ENCODE data around the gene RAPGEF6. TPM values are rescaled to one million over a fixed set of nuclear protein-coding genes. Genes with fewer than 3 reads are reported as not detected.
"Not testable (repeated sequence)": the region's sequence is repeated elsewhere in the genome, so short reads cannot be mapped to it uniquely, and the experiment has no call there.

Gene RAPGEF6
- total RNA-seq, 2 experiments from 2014 or later: 25.7 to 26.0 TPM

GRCh38 chr5:131399007-131399406 is 236.0 kb downstream of the RAPGEF6 start:
- not testable (repeated sequence) for H3K27me3 Mint-ChIP-seq, DNase-seq
- peaks cover 84% of the 10 kb centered on the region for H3K36me3 Mint-ChIP-seq
- peak overlapping the region; percentile 76 for H3K27ac Mint-ChIP-seq
- peak overlapping the region; percentile 18 for H3K4me3 Mint-ChIP-seq
- H3K9me3 Mint-ChIP-seq: peaks cover 23% of the 10 kb centered on the region
- H3K4me1 Mint-ChIP-seq: peaks cover 49% of the 10 kb centered on the region

GRCh38 chr5:131396630-131397273 is 238.3 kb downstream of the RAPGEF6 start:
- Mint-ChIP-seq H3K9me3 (peaks cover 11% of the 10 kb centered on the region), H3K36me3 (peaks cover 84% of the 10 kb centered on the region), H3K27ac (peak overlapping the region; percentile 92), H3K27me3 (no peaks in the 10 kb centered on the region), H3K4me1 (peaks cover 71% of the 10 kb centered on the region), H3K4me3 (peak overlapping the region; percentile 52)
- no peak for DNase-seq

GRCh38 chr5:131396015-131396414 is 239.0 kb downstream of the RAPGEF6 start:
- Mint-ChIP-seq H3K4me3 (peak overlapping the region; percentile 52), H3K9me3 (peaks cover 10% of the 10 kb centered on the region)
- DNase-seq: peak; percentile 30

GRCh38 chr5:131394128-131394527 is 240.9 kb downstream of the RAPGEF6 start:
- Mint-ChIP-seq H3K27ac (peak overlapping the region; percentile 91), H3K9me3 (peaks cover 4% of the 10 kb centered on the region), H3K4me3 (peak overlapping the region; percentile 65), H3K4me1 (peaks cover 84% of the 10 kb centered on the region), H3K36me3 (peaks cover 87% of the 10 kb centered on the region), H3K27me3 (no peaks in the 10 kb centered on the region)
- DNase-seq: peak; percentile 34

More at GRCh38 chr5:131396015-131396414, 239.0 kb downstream of the RAPGEF6 start:
- H3K27ac Mint-ChIP-seq: peak overlapping the region; percentile 92
- H3K27me3 Mint-ChIP-seq: no peaks in the 10 kb centered on the region
- H3K4me1 Mint-ChIP-seq: peaks cover 75% of the 10 kb centered on the region
- peaks cover 84% of the 10 kb centered on the region for H3K36me3 Mint-ChIP-seq

- H3K27me3 Mint-ChIP-seq: no peaks in the 10 kb centered on the region
- peak overlapping the region; percentile 65 for H3K4me3 Mint-ChIP-seq
- peaks cover 83% of the 10 kb centered on the region for H3K4me1 Mint-ChIP-seq
These were observed 241.5 kb downstream of the RAPGEF6 start for GRCh38 chr5:131393498-131393968.

GRCh38 chr5:131392466-131393095 is 242.4 kb downstream of the RAPGEF6 start:
- Mint-ChIP-seq H3K27me3 (no peaks in the 10 kb centered on the region), H3K4me3 (no peak overlapping the region), H3K9me3 (no peaks in the 10 kb centered on the region), H3K27ac (peak overlapping the region; percentile 91), H3K4me1 (peaks cover 81% of the 10 kb centered on the region), H3K36me3 (peaks cover 76% of the 10 kb centered on the region)
- DNase-seq: no peak

More at GRCh38 chr5:131393498-131393968, 241.5 kb downstream of the RAPGEF6 start:
- no peak for DNase-seq
- peaks cover 3% of the 10 kb centered on the region for H3K9me3 Mint-ChIP-seq
- H3K36me3 Mint-ChIP-seq: peaks cover 85% of the 10 kb centered on the region
- peak overlapping the region; percentile 91 for H3K27ac Mint-ChIP-seq

GRCh38 chr5:131389869-131390265 is 245.2 kb downstream of the RAPGEF6 start:
- Mint-ChIP-seq H3K4me1 (peaks cover 83% of the 10 kb centered on the region), H3K27ac (peak overlapping the region; percentile 90), H3K9me3 (no peaks in the 10 kb centered on the region), H3K27me3 (no peaks in the 10 kb centered on the region), H3K36me3 (peaks cover 61% of the 10 kb centered on the region), H3K4me3 (no peak overlapping the region)
- DNase-seq: no peak

- Mint-ChIP-seq H3K4me1 (peaks cover 83% of the 10 kb centered on the region), H3K36me3 (peaks cover 64% of the 10 kb centered on the region), H3K9me3 (no peaks in the 10 kb centered on the region), H3K4me3 (no peak overlapping the region), H3K27ac (peak overlapping the region; percentile 90), H3K27me3 (no peaks in the 10 kb centered on the region)
- no peak for DNase-seq
These were observed 245.7 kb downstream of the RAPGEF6 start for GRCh38 chr5:131389096-131389868.

GRCh38 chr5:131387255-131387654 is 247.8 kb downstream of the RAPGEF6 start:
- Mint-ChIP-seq H3K27ac (peak overlapping the region; percentile 73), H3K36me3 (peaks cover 54% of the 10 kb centered on the region), H3K4me1 (peaks cover 80% of the 10 kb centered on the region), H3K4me3 (no peak overlapping the region), H3K9me3 (no peaks in the 10 kb centered on the region), H3K27me3 (no peaks in the 10 kb centered on the region)
- DNase-seq: no peak

- peaks cover 50% of the 10 kb centered on the region for H3K36me3 Mint-ChIP-seq
These were observed 248.2 kb downstream of the RAPGEF6 start for GRCh38 chr5:131386779-131387178.

GRCh38 chr5:131386124-131386523 is 248.9 kb downstream of the RAPGEF6 start:
- H3K4me1 Mint-ChIP-seq: peaks cover 81% of the 10 kb centered on the region
- H3K27me3 Mint-ChIP-seq: no peaks in the 10 kb centered on the region
- no peak for DNase-seq
- H3K4me3 Mint-ChIP-seq: no peak overlapping the region
- H3K9me3 Mint-ChIP-seq: peaks cover 2% of the 10 kb centered on the region
- H3K27ac Mint-ChIP-seq: peak overlapping the region; percentile 73
- peaks cover 52% of the 10 kb centered on the region for H3K36me3 Mint-ChIP-seq

More at GRCh38 chr5:131386779-131387178, 248.2 kb downstream of the RAPGEF6 start:
- Mint-ChIP-seq H3K4me3 (no peak overlapping the region), H3K27ac (peak overlapping the region; percentile 73), H3K4me1 (peaks cover 79% of the 10 kb centered on the region), H3K27me3 (no peaks in the 10 kb centered on the region), H3K9me3 (no peaks in the 10 kb centered on the region)
- DNase-seq: no peak

GRCh38 chr5:131384616-131385214 is 250.3 kb downstream of the RAPGEF6 start:
- H3K4me3 Mint-ChIP-seq: peak overlapping the region; percentile 16

GRCh38 chr5:131384173-131384572 is 250.9 kb downstream of the RAPGEF6 start:
- H3K27ac Mint-ChIP-seq: peak overlapping the region; percentile 93
- H3K36me3 Mint-ChIP-seq: peaks cover 44% of the 10 kb centered on the region
- H3K4me1 Mint-ChIP-seq: peaks cover 81% of the 10 kb centered on the region
- peaks cover 5% of the 10 kb centered on the region for H3K9me3 Mint-ChIP-seq
- H3K4me3 Mint-ChIP-seq: peak overlapping the region; percentile 16
- H3K27me3 Mint-ChIP-seq: no peaks in the 10 kb centered on the region
- DNase-seq: no peak

More at GRCh38 chr5:131384616-131385214, 250.3 kb downstream of the RAPGEF6 start:
- no peaks in the 10 kb centered on the region for H3K27me3 Mint-ChIP-seq
- peaks cover 83% of the 10 kb centered on the region for H3K4me1 Mint-ChIP-seq
- H3K27ac Mint-ChIP-seq: peak overlapping the region; percentile 93
- peaks cover 49% of the 10 kb centered on the region for H3K36me3 Mint-ChIP-seq
- peaks cover 5% of the 10 kb centered on the region for H3K9me3 Mint-ChIP-seq
- DNase-seq: no peak
